ENCODE measurements around the gene ZNF136. TPM values are rescaled to one million over a fixed set of nuclear protein-coding genes. Genes with fewer than 3 reads are reported as not detected.

ZNF136 gene
- total and polyA plus RNA-seq, 2 donors (not counting 3 experiments of a cell fraction or from before 2014, with no cell fraction given) = 0.92 to 3.5 TPM

DNA sequence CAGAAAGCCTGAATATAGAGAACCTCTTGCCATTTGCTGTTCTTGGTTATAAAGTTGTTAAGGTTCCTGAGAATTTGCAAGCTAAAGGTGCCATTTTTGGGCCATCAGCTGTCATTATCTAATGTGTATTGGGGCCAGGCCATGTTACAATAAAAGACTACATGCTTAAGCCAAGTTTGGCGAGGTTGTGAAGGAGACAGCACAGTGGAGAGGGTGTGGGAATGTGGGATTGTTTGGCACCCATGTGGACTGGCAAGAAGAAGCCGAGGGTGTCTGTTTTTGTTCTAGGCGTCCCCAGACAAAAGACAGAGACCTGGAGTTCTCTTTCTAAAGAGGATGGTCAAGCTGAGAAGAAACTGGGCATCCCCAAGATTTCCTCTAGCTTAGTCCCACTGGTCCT is 67.1 kb downstream of the ZNF136 start:
- FAIRE-seq (no peak), DNase-seq (ENCODE audit: low read depth, low spot score) (no peak)
- no peaks in the 10 kb centered on the region for H3K79me2 ChIP-seq (ENCODE audit: control insufficient read depth, insufficient read depth, low read length)
- H3K27me3 ChIP-seq (ENCODE audit: control insufficient read depth in 2 of 2, insufficient read depth in 2 of 2, low read length in 2 of 2) = no peaks in the 10 kb centered on the region
- CTCF ChIA-PET = no interaction called here
- no peak overlapping the region for H3K4me2 ChIP-seq (ENCODE audit: insufficient read depth, low read length)
- no peaks in the 10 kb centered on the region for H3K36me3 ChIP-seq (ENCODE audit: control insufficient read depth in 2 of 2, extremely low read depth in 1 of 2, insufficient read depth in 2 of 2, low read length in 2 of 2)
- H3K9me3 ChIP-seq (replicated peaks; ENCODE audit: control insufficient read depth, insufficient read depth, low read length) = peaks cover 2% of the 10 kb centered on the region
- no TSS peak for BruUV-seq (replicated peaks)
- H4K20me1 ChIP-seq (replicated peaks; ENCODE audit: control insufficient read depth, extremely low read depth, insufficient read depth, low read length) = no peaks in the 10 kb centered on the region
- dilution Hi-C loops (cut with MboI; ENCODE audit: extremely low pct_ligation_motif_present, low sequenced_read_pairs) (no loop called here), intact Hi-C loops (cut with micrococcal nuclease) (no loop called here)
- no peak overlapping the region for H3K27ac ChIP-seq (ENCODE audit: insufficient read depth, low read depth, low read length)
- POLR2A ChIA-PET = no interaction called here
- H3K9ac ChIP-seq (replicated peaks; ENCODE audit: extremely low read depth, insufficient read depth, low read length) = no peak overlapping the region
- no peak overlapping the region for H3K4me3 ChIP-seq (replicated peaks in 1 of 3; ENCODE audit: insufficient read depth in 1 of 3, low read depth in 1 of 3, low read length in 3 of 3)
- H3K9me1 ChIP-seq (replicated peaks; ENCODE audit: control insufficient read depth, extremely low read depth, insufficient read depth, low read length) = no peaks in the 10 kb centered on the region
- no peaks in the 10 kb centered on the region for H3K4me1 ChIP-seq (ENCODE audit: control insufficient read depth, extremely low read depth, insufficient read depth, low read length)
- H2AFZ ChIP-seq (ENCODE audit: low read depth, low read length) = no peak overlapping the region
- TF ChIP-seq POLR2AphosphoS5 (IDR thresholded peaks at IDR 0.05; ENCODE audit: insufficient read depth, low read depth, low read length) = no peak
- TF ChIP-seq, protein P1, sequence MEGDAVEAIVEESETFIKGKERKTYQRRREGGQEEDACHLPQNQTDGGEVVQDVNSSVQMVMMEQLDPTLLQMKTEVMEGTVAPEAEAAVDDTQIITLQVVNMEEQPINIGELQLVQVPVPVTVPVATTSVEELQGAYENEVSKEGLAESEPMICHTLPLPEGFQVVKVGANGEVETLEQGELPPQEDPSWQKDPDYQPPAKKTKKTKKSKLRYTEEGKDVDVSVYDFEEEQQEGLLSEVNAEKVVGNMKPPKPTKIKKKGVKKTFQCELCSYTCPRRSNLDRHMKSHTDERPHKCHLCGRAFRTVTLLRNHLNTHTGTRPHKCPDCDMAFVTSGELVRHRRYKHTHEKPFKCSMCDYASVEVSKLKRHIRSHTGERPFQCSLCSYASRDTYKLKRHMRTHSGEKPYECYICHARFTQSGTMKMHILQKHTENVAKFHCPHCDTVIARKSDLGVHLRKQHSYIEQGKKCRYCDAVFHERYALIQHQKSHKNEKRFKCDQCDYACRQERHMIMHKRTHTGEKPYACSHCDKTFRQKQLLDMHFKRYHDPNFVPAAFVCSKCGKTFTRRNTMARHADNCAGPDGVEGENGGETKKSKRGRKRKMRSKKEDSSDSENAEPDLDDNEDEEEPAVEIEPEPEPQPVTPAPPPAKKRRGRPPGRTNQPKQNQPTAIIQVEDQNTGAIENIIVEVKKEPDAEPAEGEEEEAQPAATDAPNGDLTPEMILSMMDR (IDR thresholded peaks at IDR 0.05; ENCODE audit: extremely low read depth in 1 of 2, insufficient read depth in 1 of 2, low read depth in 1 of 2, low read length in 2 of 2) = no peak
- TF ChIP-seq MYC (IDR thresholded peaks at IDR 0.05; ENCODE audit: low read depth, low read length) = no peak
- TF ChIP-seq JUN (IDR thresholded peaks at IDR 0.05; ENCODE audit: borderline replicate concordance, insufficient read depth, insufficient read length, low read depth) = no peak
- no peak for TF ChIP-seq EZH2 (IDR thresholded peaks at IDR 0.05; ENCODE audit: borderline replicate concordance, low read depth, low read length, severe bottlenecking)
- no peak for TF ChIP-seq MAX (IDR thresholded peaks at IDR 0.05; ENCODE audit: insufficient read depth, insufficient read length)
- TF ChIP-seq FOS (IDR thresholded peaks at IDR 0.05; ENCODE audit: borderline replicate concordance, insufficient read depth, low read length) = no peak
- no peak for TF ChIP-seq POLR2A (IDR thresholded peaks at IDR 0.05; ENCODE audit: low read depth, low read length)
- no peak for TF ChIP-seq GATA2 (IDR thresholded peaks at IDR 0.05; ENCODE audit: insufficient read depth, insufficient read length, low read depth, low read length)
